WTC11 (cell line): Measurements from ENCODE around the gene TET3.

Source experiments
- ETV6 ChIP-seq: sonication (generic); formaldehyde crosslinking; IDR thresholded peaks from 2 replicates; pipeline ENCODE4 v1.8.1; 2022; ENCODE audit warnings: mild to moderate bottlenecking, missing genetic modification reagents
- USF1 ChIP-seq: sonication (generic); formaldehyde crosslinking; IDR thresholded peaks from 2 replicates; pipeline ENCODE4 v1.8.0; 2022; ENCODE audit warnings: mild to moderate bottlenecking, missing genetic modification reagents
- TF ChIP-seq, protein P1 (sequence below): fragments of 200-600 bp; IDR thresholded peaks from 2 replicates; pipeline ENCODE4 v1.8.0; 2022; ENCODE audit warnings: antibody characterized with exemption
- TF ChIP-seq, protein P2 (sequence below): sonication (generic); formaldehyde crosslinking; IDR thresholded peaks from 2 replicates; pipeline ENCODE4 v1.8.0; 2022; ENCODE audit warnings: mild to moderate bottlenecking, missing genetic modification reagents

GRCh38 chr2:73944714-73945113 lies 40.0 kb upstream of the TET3 start:
- TF ChIP-seq ETV6 (no peak), USF1 (CRISPR knock-in tag) (no peak)
- TF ChIP-seq, protein P1, sequence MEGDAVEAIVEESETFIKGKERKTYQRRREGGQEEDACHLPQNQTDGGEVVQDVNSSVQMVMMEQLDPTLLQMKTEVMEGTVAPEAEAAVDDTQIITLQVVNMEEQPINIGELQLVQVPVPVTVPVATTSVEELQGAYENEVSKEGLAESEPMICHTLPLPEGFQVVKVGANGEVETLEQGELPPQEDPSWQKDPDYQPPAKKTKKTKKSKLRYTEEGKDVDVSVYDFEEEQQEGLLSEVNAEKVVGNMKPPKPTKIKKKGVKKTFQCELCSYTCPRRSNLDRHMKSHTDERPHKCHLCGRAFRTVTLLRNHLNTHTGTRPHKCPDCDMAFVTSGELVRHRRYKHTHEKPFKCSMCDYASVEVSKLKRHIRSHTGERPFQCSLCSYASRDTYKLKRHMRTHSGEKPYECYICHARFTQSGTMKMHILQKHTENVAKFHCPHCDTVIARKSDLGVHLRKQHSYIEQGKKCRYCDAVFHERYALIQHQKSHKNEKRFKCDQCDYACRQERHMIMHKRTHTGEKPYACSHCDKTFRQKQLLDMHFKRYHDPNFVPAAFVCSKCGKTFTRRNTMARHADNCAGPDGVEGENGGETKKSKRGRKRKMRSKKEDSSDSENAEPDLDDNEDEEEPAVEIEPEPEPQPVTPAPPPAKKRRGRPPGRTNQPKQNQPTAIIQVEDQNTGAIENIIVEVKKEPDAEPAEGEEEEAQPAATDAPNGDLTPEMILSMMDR = no peak
- TF ChIP-seq, protein P2, sequence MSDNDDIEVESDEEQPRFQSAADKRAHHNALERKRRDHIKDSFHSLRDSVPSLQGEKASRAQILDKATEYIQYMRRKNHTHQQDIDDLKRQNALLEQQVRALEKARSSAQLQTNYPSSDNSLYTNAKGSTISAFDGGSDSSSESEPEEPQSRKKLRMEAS (CRISPR knock-in tag) = no peak
